A549 (cell line): ENCODE results near the gene PDK3. TPM values are rescaled to one million over a fixed set of nuclear protein-coding genes. Genes with fewer than 3 reads are reported as not detected.
A peak's percentile ranks its signal among the peaks of the same experiment; 100 is the strongest.

ENCODE experiments used
- ATAC-seq, 2 experiments: fragments of 200-7000 bp in 1 of 2; fragments of >200 bp in 1 of 2; cut with Nextera tagmentation in 1 of 2; cut with Tn5 transposase in 1 of 2; 3 replicates each; pipeline versions ENCODE4 v1.8.0 to v1.9.1; 2018 to 2020; ENCODE audit warnings: mild to moderate bottlenecking in 1 of 2, moderate library complexity in 1 of 2
- CTCF ChIA-PET: fragments of 300-600 bp; sonication (Branson Sonifier 250); formaldehyde crosslinking; extraction: SDS; loops from one replicate; lab custom pipeline; 2021; ENCODE audit warnings: antibody characterized with exemption, inconsistent platforms; lab: Yijun Ruan, JAX
- POLR2A ChIA-PET: fragments of 350-600 bp; formaldehyde crosslinking; extraction: SDS; loops from one replicate; lab custom pipeline; 2021; ENCODE audit warnings: antibody characterized with exemption, inconsistent platforms; lab: Yijun Ruan, JAX
- DNase-seq, 2 experiments: peaks; one replicate each; pipeline versions ENCODE4 v3.0.0 to v3.0.0-alpha.2; 2011 to 2016; ENCODE audit warnings: low read depth in 1 of 2, low spot score in 1 of 2
- FAIRE-seq: peaks from 2 replicates; lab custom pipeline; 2011; peaks lifted over from hg19 to GRCh38; lab: Jason Lieb, UNC
- H3K27ac ChIP-seq, 2 experiments: fragments of >200 bp; sonication (Bioruptor Twin); formaldehyde crosslinking; 3 replicates each; pipeline ENCODE4 v1.5.1; 2016 to 2017
- H3K4me1 ChIP-seq: fragments of >200 bp; sonication (Bioruptor Twin); formaldehyde crosslinking; 3 replicates; pipeline ENCODE4 v1.6.1; 2016
- H3K4me2 ChIP-seq: fragments of >200 bp; sonication (Bioruptor Twin); formaldehyde crosslinking; 3 replicates; pipeline ENCODE4 v1.6.1; 2016
- H3K4me3 ChIP-seq: fragments of >200 bp; sonication (Bioruptor Twin); formaldehyde crosslinking; 3 replicates; pipeline ENCODE4 v1.5.1; 2016
- H3K9me3 ChIP-seq: fragments of >200 bp; sonication (Bioruptor Twin); formaldehyde crosslinking; 3 replicates; pipeline ENCODE4 v1.6.1; 2016
- BCL3 ChIP-seq: fragments of >200 bp; sonication (Bioruptor Twin); formaldehyde crosslinking; IDR thresholded peaks from 3 replicates; pipeline ENCODE4 v1.6.1; 2016
- CBX2 ChIP-seq: fragments of 200-600 bp; sonication (generic); IDR thresholded peaks from 2 replicates; pipeline ENCODE4 v1.6.1; 2016; ENCODE audit warnings: low read depth, mild to moderate bottlenecking, borderline replicate concordance
- CBX8 ChIP-seq: fragments of 200-600 bp; sonication (generic); IDR thresholded peaks from 2 replicates; pipeline ENCODE4 v1.6.1; 2016
- EHF ChIP-seq: fragments of 250-450 bp; sonication (Bioruptor Pico); IDR thresholded peaks from 2 replicates; pipeline ENCODE4 v1.5.0; 2020; ENCODE audit warnings: mild to moderate bottlenecking
- FOSB ChIP-seq: fragments of 250-450 bp; sonication (Bioruptor Pico); IDR thresholded peaks from 2 replicates; pipeline ENCODE4 v1.5.0; 2020; ENCODE audit warnings: mild to moderate bottlenecking, moderate library complexity
- HDAC2 ChIP-seq: fragments of 200-600 bp; sonication (generic); IDR thresholded peaks from 2 replicates; pipeline ENCODE4 v1.6.1; 2016
- HOXB13 ChIP-seq: fragments of 250-450 bp; sonication (Bioruptor Pico); IDR thresholded peaks from 2 replicates; pipeline ENCODE4 v1.5.0; 2020; ENCODE audit warnings: low read depth, mild to moderate bottlenecking, moderate library complexity
- PHF8 ChIP-seq: fragments of 200-600 bp; sonication (generic); IDR thresholded peaks from 2 replicates; pipeline ENCODE4 v1.6.1; 2016; ENCODE audit warnings: low read depth, mild to moderate bottlenecking, antibody characterized with exemption, moderate library complexity, borderline replicate concordance
- POLR2AphosphoS2 ChIP-seq: conservative IDR thresholded peaks from 2 replicates; pipeline ENCODE4 v1.6.1; 2012; ENCODE audit warnings: low read length, improper control_type of control experiment, inconsistent platforms
- RNF2 ChIP-seq: fragments of 200-600 bp; sonication (generic); IDR thresholded peaks from 2 replicates; pipeline ENCODE4 v1.6.1; 2016; ENCODE audit warnings: low read depth, mild to moderate bottlenecking, antibody characterized with exemption, moderate library complexity, borderline replicate concordance
- SMC3 ChIP-seq: fragments of >200 bp; sonication (Bioruptor Twin); formaldehyde crosslinking; IDR thresholded peaks from 3 replicates; pipeline ENCODE4 v1.6.1; 2018; ENCODE audit warnings: inconsistent platforms
- ZNF302 ChIP-seq: fragments of 250-450 bp; sonication (Bioruptor Pico); IDR thresholded peaks from 2 replicates; pipeline ENCODE4 v1.9.0; 2021; ENCODE audit warnings: inconsistent platforms, mild to moderate bottlenecking, moderate library complexity
- WGBS: methylation state at CpG from one replicate; pipeline ENCODE4 v1.1.6; 2017; ENCODE audit errors: missing lambda C conversion rate; 5-methylcytosine and 5-hydroxymethylcytosine counted together
- polyA plus RNA-seq, 4 experiments: library from polyadenylated mRNA; depleted of rRNA in 3 of 4; stranded (reverse); fragments of >200 nt; fragmentation: RNase III in 1 of 4; extraction: RNeasy Plus Mini Kit Qiagen cat#74134 plus additional on column Dnase treatment in 1 of 4; gene quantifications; 2 replicates in 3 of 4; 3 replicates in 1 of 4; pipeline ENCODE4 v1.2.3, GENCODE V29; 2011 to 2017
- TF ChIP-seq, protein P1 (sequence below): fragments of 450-650 bp; IDR thresholded peaks from 2 replicates; pipeline ENCODE4 v1.6.1; 2014; ENCODE audit warnings: antibody characterized with exemption

PDK3 gene
- polyA plus RNA-seq, 2 of the 4 experiments (the other 2 are of a cell fraction): 5.3 to 14.1 TPM

GRCh38 chrX:24485976-24486680, 21.0 kb downstream of the PDK3 start:
- Histone ChIP-seq H3K4me2 (peak overlapping the region; percentile 45), H3K4me3 (no peak overlapping the region), H3K9me3 (no peaks in the 10 kb centered on the region), H3K4me1 (peaks cover 14% of the 10 kb centered on the region), H3K27ac (peak overlapping the region in 1 of 2 experiments; percentile 62; a peak in 3 of 6 replicates)
- TF ChIP-seq EHF (CRISPR knock-in tag): no peak
- WGBS: 47% methylated on average over 9 of the region's 10 CpGs
- ChIA-PET CTCF (interaction anchor here (3.2 kb wide), 1 partner anchor 13 kb away, joined by 14 read pairs; no protein-coding TSS in a partner anchor), POLR2A (interaction anchor here (1.8 kb wide), 1 partner anchor 21 kb away, joined by 5 read pairs; the partner anchor contains the start of gene PDK3)
- ATAC-seq: peak; percentile 86 to 88
- FAIRE-seq: no peak
- peak; percentile 19 to 26 for DNase-seq

- Histone ChIP-seq H3K9me3 (no peaks in the 10 kb centered on the region), H3K4me2 (no peak overlapping the region), H3K27ac (no peak overlapping the region), H3K4me3 (no peak overlapping the region), H3K4me1 (peaks cover 14% of the 10 kb centered on the region)
- WGBS: 91% methylated on average over 3 of the region's 3 CpGs
- no peak for ATAC-seq
- POLR2A ChIA-PET: interaction anchor here (1.8 kb wide), 1 partner anchor 23 kb away, joined by 5 read pairs; the partner anchor contains the start of gene PDK3
- CTCF ChIA-PET: interaction anchor here (1.1 to 3.6 kb wide), 5 partner anchors 9 to 92 kb away, joined by 3 to 15 read pairs (median 6); no protein-coding TSS in a partner anchor
- no peak for DNase-seq
- FAIRE-seq: no peak
- TF ChIP-seq POLR2AphosphoS2 (no peak), HOXB13 (CRISPR knock-in tag) (no peak), BCL3 (no peak), ZNF302 (no peak), HDAC2 (no peak), RNF2 (no peak), FOSB (CRISPR knock-in tag) (no peak), PHF8 (no peak), CBX8 (no peak)
- TF ChIP-seq, protein P1, sequence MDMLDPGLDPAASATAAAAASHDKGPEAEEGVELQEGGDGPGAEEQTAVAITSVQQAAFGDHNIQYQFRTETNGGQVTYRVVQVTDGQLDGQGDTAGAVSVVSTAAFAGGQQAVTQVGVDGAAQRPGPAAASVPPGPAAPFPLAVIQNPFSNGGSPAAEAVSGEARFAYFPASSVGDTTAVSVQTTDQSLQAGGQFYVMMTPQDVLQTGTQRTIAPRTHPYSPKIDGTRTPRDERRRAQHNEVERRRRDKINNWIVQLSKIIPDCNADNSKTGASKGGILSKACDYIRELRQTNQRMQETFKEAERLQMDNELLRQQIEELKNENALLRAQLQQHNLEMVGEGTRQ: no peak
Measured at GRCh38 chrX:24487571-24487970, 22.5 kb downstream of the PDK3 start.

GRCh38 chrX:24491741-24492140, 26.7 kb downstream of the PDK3 start:
- FAIRE-seq: no peak
- peaks cover 19% of the 10 kb centered on the region for H3K4me1 ChIP-seq
- no peaks in the 10 kb centered on the region for H3K9me3 ChIP-seq
- no peak for ATAC-seq
- H3K27ac ChIP-seq: peak overlapping the region in 1 of 2 experiments; percentile 64; a peak in 2 of 6 replicates
- WGBS: 91% methylated on average over 4 of the region's 4 CpGs
- ChIA-PET POLR2A (no interaction called here), CTCF (interaction anchor here (2.1 kb wide), 1 partner anchor 95 kb away, joined by 6 read pairs; no protein-coding TSS in a partner anchor)
- H3K4me3 ChIP-seq: no peak overlapping the region
- H3K4me2 ChIP-seq: no peak overlapping the region
- no peak for DNase-seq
- TF ChIP-seq SMC3 (no peak), CBX8 (no peak), CBX2 (no peak), BCL3 (no peak), RNF2 (no peak)
